H1 (cell line): Measurements from ENCODE around the gene SYNDIG1. TPM values are rescaled to one million over a fixed set of nuclear protein-coding genes. Genes with fewer than 3 reads are reported as not detected.

ENCODE experiments used
- ASH2L ChIP-seq: fragments of 200-600, 300-600 bp; sonication (generic); IDR thresholded peaks from one replicate; pipeline ENCODE4 v1.7.1; 2017; ENCODE audit warnings: low read length
- BACH1 ChIP-seq: IDR thresholded peaks from 2 replicates; pipeline ENCODE4 v1.6.1; 2012; ENCODE audit warnings: low read length, improper control_type of control experiment
- FOSL1 ChIP-seq: IDR thresholded peaks from 2 replicates; pipeline ENCODE4 v1.6.1; 2011; ENCODE audit warnings: mild to moderate bottlenecking, low read depth, low read length, moderate library complexity; ENCODE audit not compliant: insufficient read depth
- GABPA ChIP-seq: IDR thresholded peaks from 2 replicates; pipeline ENCODE4 v1.6.1; 2011; ENCODE audit warnings: mild to moderate bottlenecking, low read length, moderate library complexity, borderline replicate concordance; ENCODE audit not compliant: insufficient read depth
- HDAC2 ChIP-seq, 2 experiments: fragments of 300-600 bp in 1 of 2; sonication (generic) in 1 of 2; IDR thresholded peaks; 2 replicates each; pipeline ENCODE4 v1.6.1; 2011 to 2012; ENCODE audit warnings: low read depth in 2 of 2, low read length in 2 of 2, mild to moderate bottlenecking in 2 of 2, moderate library complexity in 2 of 2, borderline replicate concordance in 1 of 2, inconsistent platforms in 1 of 2
- JUN ChIP-seq: IDR thresholded peaks from 2 replicates; pipeline ENCODE4 v1.6.1; 2011; ENCODE audit warnings: low read depth, mild to moderate bottlenecking, improper control_type of control experiment, low read length
- TBP ChIP-seq: IDR thresholded peaks from 2 replicates; pipeline ENCODE4 v1.6.1; 2011; ENCODE audit warnings: low read depth, low read length, improper control_type of control experiment
- USF2 ChIP-seq: IDR thresholded peaks from 2 replicates; pipeline ENCODE4 v1.6.1; 2011; ENCODE audit warnings: low read length, improper control_type of control experiment
- ZNF274 ChIP-seq: IDR thresholded peaks from 2 replicates; pipeline ENCODE4 v1.7.0; 2012; ENCODE audit warnings: low read length, borderline replicate concordance; ENCODE audit errors: extremely low read depth
- polyA plus RNA-seq, 7 experiments: library from polyadenylated mRNA; depleted of rRNA in 3 of 7; stranded (reverse) in 5 of 7; unstranded in 2 of 7; fragments of >200 nt in 5 of 7; fragments of 200-250 nt in 2 of 7; gene quantifications; 1 replicate in 5 of 7; 2 replicates in 1 of 7; 4 replicates in 1 of 7; pipeline versions ENCODE4 v1.2.1 to v1.2.3, GENCODE V29; 2011 to 2013; ENCODE audit warnings: missing spikeins in 2 of 7, mixed read lengths in 2 of 7
- total RNA-seq: library from RNA; stranded (reverse); fragmentation: NEBNext Ultra II Directional; extraction: Animal tissue kit (Norgen Biotek cat#: 25700); gene quantifications from 2 replicates; pipeline ENCODE4 v1.2.1, GENCODE V29; 2021

The SYNDIG1 gene
- total and polyA plus RNA-seq, 2 of the 8 experiments (the other 6 are each of a cell fraction or from before 2014, with no cell fraction given): 6.5 to 7.8 TPM

- 0 out of 4 replicates have a peak, but pooled peaks of 1 of the 2 experiments have one; percentile 77 for TF ChIP-seq HDAC2 (IDR thresholded peaks at IDR 0.05; ENCODE audit: borderline replicate concordance in 1 of 2, low read depth in 2 of 2, low read length in 2 of 2)
- TF ChIP-seq TBP: peak; percentile 28; the same call in 1 of the 2 replicates
- no peak for TF ChIP-seq ZNF274
- no peak for TF ChIP-seq FOSL1
- no peak for TF ChIP-seq GABPA
- no peak for TF ChIP-seq USF2
- no peak for TF ChIP-seq JUN
- no peak for TF ChIP-seq BACH1
- peak; percentile 45 for TF ChIP-seq ASH2L
Observed at GRCh38 chr20:24469116-24469893, at the start of gene SYNDIG1 (continued).
